T-cell (primary cell): Measurements from ENCODE around the gene EPB41L1. TPM values are rescaled to one million over a fixed set of nuclear protein-coding genes. Genes with fewer than 3 reads are reported as not detected.

Source experiments
- ATAC-seq, 4 experiments: fragments of 200-7000 bp in 3 of 4; fragments of 150-1000 bp in 1 of 4; cut with Tn5 transposase; replicated peaks in 1 of 4; 1 replicate in 3 of 4; 2 replicates in 1 of 4; pipeline ENCODE4 v1.10.0; 2021; ENCODE audit warnings: moderate library complexity in 3 of 4, mild to moderate bottlenecking in 2 of 4, moderate number of reproducible peaks in 1 of 4
- CTCF ChIA-PET, 2 donors: fragments of 300-600 bp; sonication (Branson Sonifier 250); formaldehyde crosslinking; loops; one replicate each; lab custom pipeline; 2022; ENCODE audit warnings: antibody characterized with exemption in 2 of 2; lab: Charles Lee
- POLR2A ChIA-PET, 2 donors: fragments of 300-600 bp; sonication (Branson Sonifier 250); formaldehyde crosslinking; loops; one replicate each; lab custom pipeline; 2022; ENCODE audit warnings: antibody characterized with exemption in 2 of 2; lab: Charles Lee
- DNase-seq, 35 experiments: peaks; one replicate each; pipeline versions ENCODE4 v3.0.0 to v3.0.0-alpha.2; 2013 to 2023
- H3K27ac ChIP-seq: one replicate; pipeline ENCODE4 v1.5.1; 2013; ENCODE audit warnings: low read length
- H3K27me3 ChIP-seq, 2 experiments: replicated peaks in 1 of 2; 1 replicate in 1 of 2; 2 replicates in 1 of 2; pipeline versions ENCODE4 v1.6.1 to v1.7.0; 2013; ENCODE audit warnings: low read length in 1 of 2, mixed read lengths in 1 of 2; ENCODE audit not compliant: control insufficient read depth in 2 of 2, insufficient read depth in 2 of 2; ENCODE audit errors: extremely low read depth in 1 of 2
- H3K36me3 ChIP-seq, 2 donors: 1 replicate in 1 of 2; 2 replicates in 1 of 2; pipeline versions ENCODE4 v1.6.1 to v1.7.0; 2013; ENCODE audit warnings: low read length in 1 of 2; ENCODE audit not compliant: control insufficient read depth in 2 of 2, insufficient read depth in 1 of 2; ENCODE audit errors: extremely low read depth in 1 of 2
- H3K4me1 ChIP-seq, 2 experiments: 1 replicate in 1 of 2; 2 replicates in 1 of 2; pipeline versions ENCODE4 v1.6.1 to v1.7.0; 2013; ENCODE audit warnings: low read length in 2 of 2, mixed read lengths in 1 of 2; ENCODE audit not compliant: insufficient read depth in 2 of 2, control insufficient read depth in 1 of 2; ENCODE audit errors: extremely low read depth in 1 of 2
- H3K4me3 ChIP-seq, 2 donors: 1 replicate in 1 of 2; 2 replicates in 1 of 2; pipeline versions ENCODE4 v1.5.1 to v1.7.0; 2013; ENCODE audit warnings: mild to moderate bottlenecking in 2 of 2, low read length in 1 of 2, moderate library complexity in 1 of 2; ENCODE audit not compliant: control insufficient read depth in 1 of 2; ENCODE audit errors: extremely low read depth in 1 of 2
- H3K9me3 ChIP-seq: 2 replicates; pipeline ENCODE4 v1.7.0; 2013
- H3K27ac Mint-ChIP-seq, 2 donors: one replicate each; pipeline ENCODE4 v1.8.0; 2020 to 2021; ENCODE audit warnings: mild to moderate bottlenecking in 2 of 2, mixed read lengths in 2 of 2
- H3K27me3 Mint-ChIP-seq, 2 donors: one replicate each; pipeline ENCODE4 v1.8.0; 2021 to 2022; ENCODE audit warnings: mixed read lengths in 2 of 2
- H3K36me3 Mint-ChIP-seq: one replicate; pipeline ENCODE4 v1.8.0; 2021; ENCODE audit warnings: mixed read lengths
- H3K4me1 Mint-ChIP-seq, 3 donors: one replicate each; pipeline ENCODE4 v1.8.0; 2020 to 2022; ENCODE audit warnings: mixed read lengths in 3 of 3, mild to moderate bottlenecking in 1 of 3
- H3K4me3 Mint-ChIP-seq, 3 donors: one replicate each; pipeline ENCODE4 v1.8.0; 2020 to 2022; ENCODE audit warnings: mild to moderate bottlenecking in 3 of 3, mixed read lengths in 3 of 3, moderate library complexity in 3 of 3
- H3K9me3 Mint-ChIP-seq, 3 donors: one replicate each; pipeline ENCODE4 v1.8.0; 2020 to 2022; ENCODE audit warnings: mixed read lengths in 3 of 3
- WGBS: methylation state at CpG from one replicate; pipeline ENCODE4 v1.1.5; 2013; ENCODE audit warnings: missing lambda C conversion rate; ENCODE audit not compliant: insufficient coverage; 5-methylcytosine and 5-hydroxymethylcytosine counted together
- total RNA-seq, 35 experiments: library from RNA in 6 of 35; stranded (reverse) in 6 of 35; fragments of 120-200 nt in 1 of 35; gene quantifications; one replicate each; pipeline versions ENCODE4 v1.2.1 to v1.2.4 and lab custom pipeline; 2013 to 2026

EPB41L1 gene
- total RNA-seq, 5 donors from 2014 or later (not counting 1 experiment from before 2014, with no cell fraction given): 0.19 to 2.0 (median 0.82) TPM

GRCh38 chr20:36110994-36111393 is 43.5 kb upstream of the EPB41L1 start:
- Mint-ChIP-seq H3K4me1 (no peaks in the 10 kb centered on the region), H3K9me3 (no peaks in the 10 kb centered on the region), H3K4me3 (no peak overlapping the region), H3K27me3 (peaks cover 3 to 8% of the 10 kb centered on the region in 2 donors), H3K27ac (no peak overlapping the region), H3K36me3 (no peaks in the 10 kb centered on the region)
- ChIA-PET POLR2A (no interaction called here), CTCF (interaction anchor here in 1 of 2 donors (0.7 kb wide), 1 partner anchor 118 kb away, joined by 3 read pairs; no protein-coding TSS in a partner anchor)
- Histone ChIP-seq H3K4me1 (no peaks in the 10 kb centered on the region), H3K9me3 (no peaks in the 10 kb centered on the region), H3K27ac (no peak overlapping the region), H3K4me3 (no peak overlapping the region), H3K27me3 (peaks cover 0 to 7% of the 10 kb centered on the region in 2 experiments), H3K36me3 (no peaks in the 10 kb centered on the region)
- ATAC-seq (no peak), DNase-seq (no peak)

- Histone ChIP-seq H3K27me3 (peaks cover 0 to 6% of the 10 kb centered on the region in 2 experiments), H3K4me1 (no peaks in the 10 kb centered on the region), H3K4me3 (no peak overlapping the region), H3K36me3 (no peaks in the 10 kb centered on the region), H3K9me3 (no peaks in the 10 kb centered on the region), H3K27ac (no peak overlapping the region)
- H3K4me3 Mint-ChIP-seq: no peak overlapping the region
- 75% methylated on average over 5 of the region's 6 CpGs for WGBS
- DNase-seq (no peak), ATAC-seq (no peak)
- H3K9me3 Mint-ChIP-seq: no peaks in the 10 kb centered on the region
- POLR2A ChIA-PET: no interaction called here
- peaks cover 5 to 9% of the 10 kb centered on the region in 2 donors for H3K27me3 Mint-ChIP-seq
- CTCF ChIA-PET: no interaction called here
- H3K27ac Mint-ChIP-seq: no peak overlapping the region
- no peaks in the 10 kb centered on the region for H3K4me1 Mint-ChIP-seq
- H3K36me3 Mint-ChIP-seq: no peaks in the 10 kb centered on the region
Observed at GRCh38 chr20:36112112-36112511, 42.4 kb upstream of the EPB41L1 start.

DNA sequence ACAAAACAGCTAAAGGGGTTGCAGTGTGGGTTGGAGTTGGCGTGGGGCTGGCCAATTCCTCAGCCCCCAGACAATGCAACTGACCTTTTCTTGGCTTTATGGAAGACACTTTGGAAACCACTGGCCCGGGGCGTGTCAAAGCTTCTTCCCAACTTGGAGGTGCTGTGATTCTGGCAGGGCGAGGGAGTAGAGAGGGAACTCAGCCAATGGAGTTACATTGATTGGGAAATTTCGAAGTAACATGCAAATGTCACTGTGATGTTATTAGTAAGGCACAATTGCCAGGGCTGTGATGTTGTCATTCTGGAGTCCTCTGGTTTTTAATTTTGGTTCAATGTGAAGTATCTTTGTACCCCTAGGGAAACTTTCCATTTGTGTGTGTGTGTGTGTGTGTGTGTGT is 41.5 kb upstream of the EPB41L1 start:
- ChIA-PET CTCF (no interaction called here), POLR2A (no interaction called here)
- H3K27ac ChIP-seq: no peak overlapping the region
- Mint-ChIP-seq H3K27ac (no peak overlapping the region), H3K4me1 (no peaks in the 10 kb centered on the region), H3K36me3 (no peaks in the 10 kb centered on the region), H3K27me3 (peaks cover 5 to 9% of the 10 kb centered on the region in 2 donors), H3K9me3 (no peaks in the 10 kb centered on the region), H3K4me3 (no peak overlapping the region)
- peaks cover 0 to 6% of the 10 kb centered on the region in 2 experiments for H3K27me3 ChIP-seq
- ATAC-seq: no peak
- no peaks in the 10 kb centered on the region for H3K36me3 ChIP-seq
- no peak for DNase-seq
- H3K4me1 ChIP-seq: no peaks in the 10 kb centered on the region
- 82% methylated on average over 4 of the region's 5 CpGs for WGBS
- H3K4me3 ChIP-seq: no peak overlapping the region
- no peaks in the 10 kb centered on the region for H3K9me3 ChIP-seq

GRCh38 chr20:36113566-36114250 is 40.8 kb upstream of the EPB41L1 start:
- Histone ChIP-seq H3K27me3 (peaks cover 0 to 6% of the 10 kb centered on the region in 2 experiments), H3K4me1 (no peaks in the 10 kb centered on the region), H3K36me3 (no peaks in the 10 kb centered on the region), H3K4me3 (no peak overlapping the region), H3K27ac (no peak overlapping the region), H3K9me3 (no peaks in the 10 kb centered on the region)
- Mint-ChIP-seq H3K27me3 (peaks cover 5 to 9% of the 10 kb centered on the region in 2 donors), H3K9me3 (no peaks in the 10 kb centered on the region), H3K27ac (no peak overlapping the region), H3K4me1 (no peaks in the 10 kb centered on the region), H3K4me3 (no peak overlapping the region), H3K36me3 (no peaks in the 10 kb centered on the region)
- WGBS: 100% methylated on average over 3 of the region's 13 CpGs
- POLR2A ChIA-PET: no interaction called here
- DNase-seq (no peak), ATAC-seq (no peak)
- CTCF ChIA-PET: no interaction called here

DNA sequence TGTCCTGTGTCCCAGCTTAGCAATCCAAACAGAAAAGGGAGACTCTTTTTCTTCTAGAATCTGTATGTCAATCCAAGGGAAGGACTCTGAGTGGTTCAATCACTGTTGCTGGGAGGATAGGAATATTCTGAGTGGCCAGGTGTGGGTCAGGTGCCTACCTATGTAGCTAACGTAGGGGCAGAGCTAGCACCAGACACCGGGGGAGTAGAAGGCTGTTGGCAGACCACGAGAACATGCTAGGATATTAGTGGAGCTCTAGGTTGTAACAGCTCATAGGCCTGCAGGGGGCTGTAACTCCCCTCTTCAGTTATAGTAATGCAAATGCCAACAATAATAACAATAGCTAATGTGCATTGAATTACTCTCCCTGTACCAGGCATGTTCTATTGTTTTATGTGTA is 39.8 kb upstream of the EPB41L1 start:
- H3K27ac Mint-ChIP-seq: no peak overlapping the region
- no peak overlapping the region for H3K4me3 Mint-ChIP-seq
- H3K36me3 Mint-ChIP-seq: no peaks in the 10 kb centered on the region
- no peaks in the 10 kb centered on the region for H3K4me1 Mint-ChIP-seq
- Histone ChIP-seq H3K27me3 (peaks cover 0 to 9% of the 10 kb centered on the region in 2 experiments), H3K9me3 (no peaks in the 10 kb centered on the region), H3K27ac (no peak overlapping the region), H3K4me3 (no peak overlapping the region), H3K4me1 (no peaks in the 10 kb centered on the region), H3K36me3 (no peaks in the 10 kb centered on the region)
- no CpG with 5 or more reads among the region's 3 CpGs for WGBS
- H3K27me3 Mint-ChIP-seq: peaks cover 11 to 14% of the 10 kb centered on the region in 2 donors
- CTCF ChIA-PET: no interaction called here
- ATAC-seq (no peak), DNase-seq (no peak)
- no peaks in the 10 kb centered on the region for H3K9me3 Mint-ChIP-seq
- POLR2A ChIA-PET: no interaction called here

GRCh38 chr20:36115925-36116324 is 38.6 kb upstream of the EPB41L1 start:
- peaks cover 0 to 9% of the 10 kb centered on the region in 2 experiments for H3K27me3 ChIP-seq
- Mint-ChIP-seq H3K36me3 (no peaks in the 10 kb centered on the region), H3K9me3 (no peaks in the 10 kb centered on the region), H3K27me3 (peaks cover 11 to 18% of the 10 kb centered on the region in 2 donors), H3K4me3 (no peak overlapping the region), H3K27ac (no peak overlapping the region), H3K4me1 (no peaks in the 10 kb centered on the region)
- ATAC-seq (no peak), DNase-seq (no peak)
- no peaks in the 10 kb centered on the region for H3K36me3 ChIP-seq
- H3K4me1 ChIP-seq: no peaks in the 10 kb centered on the region
- CTCF ChIA-PET: no interaction called here
- H3K4me3 ChIP-seq: no peak overlapping the region
- H3K9me3 ChIP-seq: no peaks in the 10 kb centered on the region
- POLR2A ChIA-PET: no interaction called here
- H3K27ac ChIP-seq: no peak overlapping the region
